Neural cell (in vitro differentiated cells): ENCODE data around the gene SCAI. TPM values are rescaled to one million over a fixed set of nuclear protein-coding genes. Genes with fewer than 3 reads are reported as not detected.

Experiments
- H2AFZ ChIP-seq: fragments of 200-600, 300-800 bp; sonication (generic), shearing (Covaris generic); 2 replicates; pipeline ENCODE4 v1.6.0; 2014; ENCODE audit warnings: low read depth, mild to moderate bottlenecking, antibody characterized with exemption, low read length, moderate library complexity
- H3F3A ChIP-seq: fragments of 200-600 bp; shearing (Covaris generic); 2 replicates; pipeline ENCODE4 v1.6.1; 2016; ENCODE audit warnings: mild to moderate bottlenecking, moderate library complexity, mixed read lengths, antibody characterized with exemption, low read length; ENCODE audit not compliant: insufficient read depth, poor library complexity, severe bottlenecking
- H3K27ac ChIP-seq: fragments of 200-600, 300-800 bp; sonication (generic), shearing (Covaris generic); 2 replicates; pipeline ENCODE4 v1.5.1; 2014; ENCODE audit warnings: mild to moderate bottlenecking, low read length, moderate library complexity
- H3K27me3 ChIP-seq: fragments of 300-800, 200-600 bp; sonication (generic), shearing (Covaris generic); 2 replicates; pipeline ENCODE4 v1.6.0; 2014; ENCODE audit warnings: mild to moderate bottlenecking, low read depth, low read length, moderate library complexity; ENCODE audit not compliant: insufficient read depth
- H3K36me3 ChIP-seq: fragments of 300-800, 200-600 bp; sonication (generic), shearing (Covaris generic); 2 replicates; pipeline ENCODE4 v1.5.1; 2014; ENCODE audit warnings: mild to moderate bottlenecking, antibody characterized with exemption, low read length, moderate library complexity; ENCODE audit not compliant: insufficient read depth
- H3K4me2 ChIP-seq: fragments of 300-800, 200-600 bp; sonication (generic), shearing (Covaris generic); 2 replicates; pipeline ENCODE4 v1.6.0; 2014; ENCODE audit warnings: mild to moderate bottlenecking, low read length
- H3K4me3 ChIP-seq: fragments of 300-800, 200-600 bp; sonication (generic), shearing (Covaris generic); 2 replicates; pipeline ENCODE4 v1.5.1; 2014; ENCODE audit warnings: mild to moderate bottlenecking, low read length, moderate library complexity
- H3K79me2 ChIP-seq: fragments of 200-600 bp; shearing (Covaris generic); replicated peaks from 2 replicates; pipeline ENCODE4 v1.6.0; 2014; ENCODE audit warnings: mild to moderate bottlenecking, low read length, moderate library complexity; ENCODE audit not compliant: insufficient read depth
- H3K9ac ChIP-seq: fragments of 300-800, 200-600 bp; sonication (generic), shearing (Covaris generic); 2 replicates; pipeline ENCODE4 v1.6.1; 2016; ENCODE audit warnings: mild to moderate bottlenecking, low read length, mixed read lengths
- H3K9me2 ChIP-seq: fragments of 200-600 bp; shearing (Covaris generic); 2 replicates; pipeline ENCODE4 v1.6.1; 2016; ENCODE audit warnings: mild to moderate bottlenecking, low read length, mixed read lengths; ENCODE audit not compliant: insufficient read depth
- H3K9me3 ChIP-seq: fragments of 200-600, 300-800 bp; sonication (generic), shearing (Covaris generic); 2 replicates; pipeline ENCODE4 v1.6.1; 2016; ENCODE audit warnings: mild to moderate bottlenecking, mixed run types, low read length, moderate library complexity, mixed read lengths
- H4K20me1 ChIP-seq: fragments of 200-600 bp; shearing (Covaris generic); 2 replicates; pipeline ENCODE4 v1.6.1; 2016; ENCODE audit warnings: mild to moderate bottlenecking, mixed run types; ENCODE audit not compliant: insufficient read depth
- EP300 ChIP-seq: fragments of 450-650 bp; conservative IDR thresholded peaks from 2 replicates; pipeline ENCODE4 v1.6.1; 2014; ENCODE audit warnings: antibody characterized with exemption, mild to moderate bottlenecking, moderate library complexity; ENCODE audit not compliant: poor library complexity, severe bottlenecking
- EZH2 ChIP-seq: fragments of 200-600, 300-800 bp; shearing (Covaris generic), sonication (generic); IDR thresholded peaks from 2 replicates; pipeline ENCODE4 v1.6.1; 2014; ENCODE audit warnings: antibody characterized with exemption, low read length, borderline replicate concordance, mild to moderate bottlenecking; ENCODE audit not compliant: insufficient read depth, poor library complexity, severe bottlenecking
- MXI1 ChIP-seq: fragments of 450-650 bp; conservative IDR thresholded peaks from 2 replicates; pipeline ENCODE4 v1.6.1; 2014; ENCODE audit warnings: antibody characterized with exemption, mild to moderate bottlenecking; ENCODE audit not compliant: poor library complexity, severe bottlenecking
- POLR2AphosphoS5 ChIP-seq: IDR thresholded peaks from 2 replicates; pipeline ENCODE4 v1.6.1; 2012
- RAD21 ChIP-seq: fragments of 450-650 bp; conservative IDR thresholded peaks from 2 replicates; pipeline ENCODE4 v1.6.1; 2014; ENCODE audit warnings: antibody characterized with exemption, mild to moderate bottlenecking, moderate library complexity
- SMC3 ChIP-seq: fragments of 450-650 bp; conservative IDR thresholded peaks from 2 replicates; pipeline ENCODE4 v1.6.1; 2014; ENCODE audit warnings: antibody characterized with exemption, mild to moderate bottlenecking, moderate library complexity; ENCODE audit not compliant: poor library complexity
- TAF1 ChIP-seq: IDR thresholded peaks from 2 replicates; pipeline ENCODE4 v1.6.1; 2012; ENCODE audit warnings: low read depth
- polyA plus RNA-seq: library from polyadenylated mRNA; depleted of rRNA; stranded (reverse); fragments of >200 nt; gene quantifications from 2 replicates; pipeline ENCODE4 v1.2.3, GENCODE V29; 2014
- TF ChIP-seq, protein P1 (sequence below): IDR thresholded peaks from 2 replicates; pipeline ENCODE4 v1.6.1; 2012; ENCODE audit warnings: borderline replicate concordance
- TF ChIP-seq, protein P2 (sequence below): fragments of 450-650 bp; IDR thresholded peaks from 2 replicates; pipeline ENCODE4 v1.5.1; 2014; ENCODE audit warnings: antibody characterized with exemption, mild to moderate bottlenecking, moderate library complexity; ENCODE audit not compliant: poor library complexity, severe bottlenecking

SCAI gene
- polyA plus RNA-seq, 1 donor from 2014 or later, result 43.2 TPM

DNA sequence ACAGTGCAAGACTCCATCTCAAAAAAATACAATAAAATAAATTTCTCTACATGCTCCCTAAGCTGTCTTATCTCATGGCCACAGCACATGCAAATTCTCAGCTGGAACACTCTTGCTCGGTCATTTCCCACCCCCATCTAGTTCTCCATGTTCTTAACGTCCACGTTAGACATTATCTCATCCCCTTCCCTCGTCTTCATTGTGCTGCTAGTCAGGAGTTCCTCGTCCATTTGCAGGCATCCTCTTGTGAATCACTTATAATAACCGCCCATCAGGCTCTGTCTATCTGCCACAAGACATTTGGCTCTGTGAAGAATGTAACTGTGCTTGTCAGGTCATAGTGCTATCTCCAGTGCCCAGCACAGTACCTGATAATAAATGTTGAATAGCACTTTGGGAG, 169.5 kb downstream of the SCAI start:
- Histone ChIP-seq H3K4me2 (no peak overlapping the region), H3K79me2 (no peaks in the 10 kb centered on the region), H4K20me1 (no peaks in the 10 kb centered on the region), H2AFZ (no peak overlapping the region), H3K27me3 (no peaks in the 10 kb centered on the region), H3K27ac (no peak overlapping the region), H3K4me3 (no peak overlapping the region), H3F3A (no peaks in the 10 kb centered on the region), H3K9me3 (no peaks in the 10 kb centered on the region), H3K9ac (no peak overlapping the region), H3K36me3 (no peaks in the 10 kb centered on the region), H3K9me2 (no peaks in the 10 kb centered on the region)
- TF ChIP-seq TAF1, result no peak
- no peak for TF ChIP-seq EZH2
- TF ChIP-seq RAD21, result no peak
- TF ChIP-seq SMC3, result no peak
- TF ChIP-seq EP300, result no peak
- TF ChIP-seq, protein P1, sequence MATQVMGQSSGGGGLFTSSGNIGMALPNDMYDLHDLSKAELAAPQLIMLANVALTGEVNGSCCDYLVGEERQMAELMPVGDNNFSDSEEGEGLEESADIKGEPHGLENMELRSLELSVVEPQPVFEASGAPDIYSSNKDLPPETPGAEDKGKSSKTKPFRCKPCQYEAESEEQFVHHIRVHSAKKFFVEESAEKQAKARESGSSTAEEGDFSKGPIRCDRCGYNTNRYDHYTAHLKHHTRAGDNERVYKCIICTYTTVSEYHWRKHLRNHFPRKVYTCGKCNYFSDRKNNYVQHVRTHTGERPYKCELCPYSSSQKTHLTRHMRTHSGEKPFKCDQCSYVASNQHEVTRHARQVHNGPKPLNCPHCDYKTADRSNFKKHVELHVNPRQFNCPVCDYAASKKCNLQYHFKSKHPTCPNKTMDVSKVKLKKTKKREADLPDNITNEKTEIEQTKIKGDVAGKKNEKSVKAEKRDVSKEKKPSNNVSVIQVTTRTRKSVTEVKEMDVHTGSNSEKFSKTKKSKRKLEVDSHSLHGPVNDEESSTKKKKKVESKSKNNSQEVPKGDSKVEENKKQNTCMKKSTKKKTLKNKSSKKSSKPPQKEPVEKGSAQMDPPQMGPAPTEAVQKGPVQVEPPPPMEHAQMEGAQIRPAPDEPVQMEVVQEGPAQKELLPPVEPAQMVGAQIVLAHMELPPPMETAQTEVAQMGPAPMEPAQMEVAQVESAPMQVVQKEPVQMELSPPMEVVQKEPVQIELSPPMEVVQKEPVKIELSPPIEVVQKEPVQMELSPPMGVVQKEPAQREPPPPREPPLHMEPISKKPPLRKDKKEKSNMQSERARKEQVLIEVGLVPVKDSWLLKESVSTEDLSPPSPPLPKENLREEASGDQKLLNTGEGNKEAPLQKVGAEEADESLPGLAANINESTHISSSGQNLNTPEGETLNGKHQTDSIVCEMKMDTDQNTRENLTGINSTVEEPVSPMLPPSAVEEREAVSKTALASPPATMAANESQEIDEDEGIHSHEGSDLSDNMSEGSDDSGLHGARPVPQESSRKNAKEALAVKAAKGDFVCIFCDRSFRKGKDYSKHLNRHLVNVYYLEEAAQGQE, result no peak
- TF ChIP-seq POLR2AphosphoS5, result no peak
- TF ChIP-seq, protein P2, sequence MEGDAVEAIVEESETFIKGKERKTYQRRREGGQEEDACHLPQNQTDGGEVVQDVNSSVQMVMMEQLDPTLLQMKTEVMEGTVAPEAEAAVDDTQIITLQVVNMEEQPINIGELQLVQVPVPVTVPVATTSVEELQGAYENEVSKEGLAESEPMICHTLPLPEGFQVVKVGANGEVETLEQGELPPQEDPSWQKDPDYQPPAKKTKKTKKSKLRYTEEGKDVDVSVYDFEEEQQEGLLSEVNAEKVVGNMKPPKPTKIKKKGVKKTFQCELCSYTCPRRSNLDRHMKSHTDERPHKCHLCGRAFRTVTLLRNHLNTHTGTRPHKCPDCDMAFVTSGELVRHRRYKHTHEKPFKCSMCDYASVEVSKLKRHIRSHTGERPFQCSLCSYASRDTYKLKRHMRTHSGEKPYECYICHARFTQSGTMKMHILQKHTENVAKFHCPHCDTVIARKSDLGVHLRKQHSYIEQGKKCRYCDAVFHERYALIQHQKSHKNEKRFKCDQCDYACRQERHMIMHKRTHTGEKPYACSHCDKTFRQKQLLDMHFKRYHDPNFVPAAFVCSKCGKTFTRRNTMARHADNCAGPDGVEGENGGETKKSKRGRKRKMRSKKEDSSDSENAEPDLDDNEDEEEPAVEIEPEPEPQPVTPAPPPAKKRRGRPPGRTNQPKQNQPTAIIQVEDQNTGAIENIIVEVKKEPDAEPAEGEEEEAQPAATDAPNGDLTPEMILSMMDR, result no peak
- TF ChIP-seq MXI1, result no peak

DNA sequence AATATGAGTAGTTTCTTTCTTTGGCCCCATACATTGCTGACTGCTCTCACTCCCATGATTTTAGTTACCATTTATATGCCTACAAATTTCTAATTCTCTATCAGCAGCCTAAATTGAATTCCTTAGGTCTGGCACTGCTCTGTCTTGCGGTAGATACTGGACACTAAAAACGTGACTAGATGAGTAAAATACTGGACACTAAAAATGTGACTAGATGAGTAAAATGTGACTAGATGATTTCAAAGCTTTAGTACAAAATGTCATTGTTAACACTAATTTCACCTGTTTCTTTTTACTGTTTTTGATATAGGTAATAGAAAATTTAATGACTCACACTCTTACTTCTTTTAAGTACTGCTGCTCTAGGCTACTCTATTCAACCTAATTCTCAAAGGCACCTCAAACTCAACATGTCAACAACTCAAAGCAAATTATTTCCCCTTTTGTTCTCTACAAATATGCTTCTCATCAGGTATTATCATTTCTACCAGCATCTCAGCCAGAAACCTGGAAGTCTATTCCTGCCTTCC, 171.0 kb downstream of the SCAI start:
- Histone ChIP-seq H3K9me3 (no peaks in the 10 kb centered on the region), H3K36me3 (no peaks in the 10 kb centered on the region), H3K79me2 (no peaks in the 10 kb centered on the region), H4K20me1 (no peaks in the 10 kb centered on the region), H3F3A (no peaks in the 10 kb centered on the region), H3K27ac (no peak overlapping the region), H3K9me2 (no peaks in the 10 kb centered on the region), H3K9ac (no peak overlapping the region), H3K4me3 (no peak overlapping the region), H3K27me3 (no peaks in the 10 kb centered on the region), H3K4me2 (no peak overlapping the region), H2AFZ (no peak overlapping the region)
- TF ChIP-seq TAF1, result no peak
- no peak for TF ChIP-seq POLR2AphosphoS5
- no peak for TF ChIP-seq RAD21

DNA sequence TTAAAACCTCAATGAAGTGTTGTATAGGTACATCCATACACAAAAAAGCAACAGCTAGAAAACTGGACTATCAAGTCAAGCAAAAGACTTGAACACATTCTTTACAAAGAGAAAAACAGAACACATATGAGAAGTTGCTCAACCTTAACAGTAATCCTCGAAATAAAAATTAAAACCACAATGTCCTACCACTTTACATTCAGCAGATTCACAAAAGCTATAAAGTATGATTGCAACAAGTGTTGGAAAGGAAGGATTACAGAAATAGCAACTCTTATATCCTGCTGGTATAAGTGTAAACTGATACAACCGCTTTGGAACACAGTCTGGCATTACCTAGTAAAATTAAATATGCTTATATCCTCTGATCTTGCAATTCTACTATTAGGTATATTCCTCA, 173.9 kb downstream of the SCAI start:
- H3K79me2 ChIP-seq, result no peaks in the 10 kb centered on the region
- no peaks in the 10 kb centered on the region for H3K36me3 ChIP-seq
- H3K27ac ChIP-seq, result no peak overlapping the region
- no peak for TF ChIP-seq EZH2
- no peak for TF ChIP-seq POLR2AphosphoS5
- TF ChIP-seq, protein P2, result no peak
- TF ChIP-seq, protein P1, result no peak
- TF ChIP-seq RAD21, result no peak
- TF ChIP-seq SMC3, result no peak
- no peak for TF ChIP-seq TAF1
- no peak for TF ChIP-seq MXI1
- no peak for TF ChIP-seq EP300
- no peaks in the 10 kb centered on the region for H3F3A ChIP-seq
- no peaks in the 10 kb centered on the region for H3K27me3 ChIP-seq
- H3K9me3 ChIP-seq, result no peaks in the 10 kb centered on the region
- H3K9me2 ChIP-seq, result no peaks in the 10 kb centered on the region
- no peaks in the 10 kb centered on the region for H4K20me1 ChIP-seq
- no peak overlapping the region for H3K4me3 ChIP-seq
- H3K9ac ChIP-seq, result no peak overlapping the region
- no peak overlapping the region for H2AFZ ChIP-seq
- H3K4me2 ChIP-seq, result no peak overlapping the region
